A549 treated with dexamethasone at 1 μM for 4 hours (cell line): ENCODE results near the gene LYZ. TPM values are rescaled to one million over a fixed set of nuclear protein-coding genes. Genes with fewer than 3 reads are reported as not detected.

Experiments
- total RNA-seq: library from RNA; stranded (reverse); fragments of 200-300 nt; extraction: Qiagen RNA extraction; gene quantifications from 5 replicates; pipeline ENCODE4 v1.2.3, GENCODE V29; 2022

Gene LYZ
- 0.06 to 0.45 TPM (median 0.07 TPM) in 3 of 5 replicates, not detected in the others for total RNA-seq

DNA sequence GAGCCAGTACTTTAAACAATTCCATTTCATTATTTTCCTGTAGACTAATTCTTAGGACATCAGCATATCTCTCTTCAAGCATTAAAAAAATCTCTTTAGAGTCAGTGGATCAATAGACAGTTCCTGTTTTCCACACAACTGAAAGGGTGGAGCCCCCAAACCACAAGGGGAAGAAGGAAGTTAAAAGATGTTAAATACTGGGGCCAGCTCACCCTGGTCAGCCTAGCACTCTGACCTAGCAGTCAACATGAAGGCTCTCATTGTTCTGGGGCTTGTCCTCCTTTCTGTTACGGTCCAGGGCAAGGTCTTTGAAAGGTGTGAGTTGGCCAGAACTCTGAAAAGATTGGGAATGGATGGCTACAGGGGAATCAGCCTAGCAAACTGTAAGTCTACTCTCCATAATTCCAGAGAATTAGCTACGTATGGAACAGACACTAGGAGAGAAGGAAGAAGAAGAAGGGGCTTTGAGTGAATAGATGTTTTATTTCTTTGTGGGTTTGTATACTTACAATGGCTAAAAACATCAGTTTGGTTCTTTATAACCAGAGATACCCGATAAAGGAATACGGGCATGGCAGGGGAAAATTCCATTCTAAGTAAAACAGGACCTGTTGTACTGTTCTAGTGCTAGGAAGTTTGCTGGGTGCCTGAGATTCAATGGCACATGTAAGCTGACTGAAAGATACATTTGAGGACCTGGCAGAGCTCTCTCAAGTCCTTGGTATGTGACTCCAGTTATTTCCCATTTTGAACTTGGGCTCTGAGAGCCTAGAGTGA lies at the start of gene LYZ:
Gene LYZ, plus strand, starts transcription at position 220 of the 777 bp plus-strand sequence. Its CDS starts 28 bp downstream, at position 248.

DNA sequence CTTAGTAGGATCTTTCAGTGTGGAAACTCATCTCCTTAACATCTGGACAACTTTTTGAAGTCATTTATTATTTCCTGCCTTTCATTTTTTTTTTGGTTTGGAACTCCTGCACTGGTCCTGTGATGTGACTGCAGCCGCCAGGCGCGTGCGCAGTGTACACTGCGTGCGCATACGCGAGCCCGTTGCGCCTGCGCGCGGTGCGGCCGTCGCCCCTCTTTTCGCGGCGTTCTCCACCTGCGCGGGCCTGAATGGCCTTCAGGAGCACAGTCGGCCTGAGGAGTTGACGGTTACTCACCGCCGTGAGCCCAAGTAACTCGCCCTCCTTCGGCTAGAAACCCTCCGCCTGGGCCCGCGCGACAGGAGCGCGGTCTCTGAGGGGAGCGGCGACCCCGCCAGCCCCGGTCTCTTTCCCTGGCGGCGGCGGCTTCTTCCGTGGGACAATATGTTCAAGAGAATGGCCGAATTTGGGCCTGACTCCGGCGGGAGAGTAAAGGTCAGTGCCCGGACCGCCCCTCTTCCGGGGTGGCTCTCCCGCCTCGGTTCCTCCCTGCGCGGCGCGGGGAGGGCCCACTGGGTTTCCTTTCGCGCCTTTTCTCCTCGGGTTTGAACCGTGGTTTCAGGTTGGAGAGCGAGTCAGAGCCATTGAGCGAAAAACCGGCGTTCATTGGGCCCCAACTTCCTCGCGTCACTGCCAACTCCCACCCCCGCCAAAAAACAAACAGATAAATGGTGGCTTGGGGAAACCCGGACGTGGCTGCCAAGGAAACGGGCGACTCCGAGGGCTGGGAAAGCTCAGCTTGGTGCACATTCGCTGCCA lies 11.6 kb downstream of the LYZ start, which contains the start of gene YEATS4:
Gene YEATS4, plus strand, starts transcription at position 213 of the 817 bp plus-strand sequence. Its CDS starts 230 bp downstream, at position 443.

Other genes starting within 250 kb of the LYZ start
- 60.0 to 65.9 TPM (median 64.9 TPM) in 5 replicates for gene CPSF6, start 108.8 kb upstream of the LYZ start, total RNA-seq
- gene YEATS4, start 11.4 kb downstream of the LYZ start, total RNA-seq: 34.3 to 40.3 TPM (median 35.2 TPM) in 5 replicates
- gene FRS2, start 122.0 kb downstream of the LYZ start, total RNA-seq: 8.7 to 13.7 TPM (median 12.1 TPM) in 5 replicates
- gene CCT2, start 237.1 kb downstream of the LYZ start, total RNA-seq: 288 to 351 TPM (median 298 TPM) in 5 replicates